ENCODE results near the gene WSB2.

Gene WSB2

DNA sequence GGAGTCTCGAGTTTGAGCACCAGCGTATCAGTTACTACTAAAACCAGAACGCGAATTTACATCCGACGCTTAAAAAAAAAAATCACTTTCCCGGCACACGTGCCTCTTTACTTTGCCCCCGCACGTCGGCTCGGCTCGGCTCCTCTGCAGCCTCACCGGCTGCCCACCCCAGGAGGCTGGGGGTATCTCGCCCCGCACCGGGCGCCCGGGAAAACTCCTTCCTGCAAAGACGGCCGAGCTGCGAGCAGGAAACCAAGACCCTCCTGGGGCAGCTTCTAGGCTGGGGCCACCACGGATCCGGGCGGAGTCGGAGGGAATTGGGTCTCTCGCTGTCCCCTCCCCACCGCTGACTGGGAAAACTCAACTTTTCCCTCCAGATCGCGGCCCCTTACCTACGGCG lies 42.2 kb upstream of the WSB2 start:
- ChIA-PET POLR2A (no interaction called here), CTCF (interaction anchor here (1.5 to 2.0 kb wide), 2 partner anchors 18 to 58 kb away, joined by 5 read pairs; no protein-coding TSS in a partner anchor)
- no peak for DNase-seq (ENCODE audit: low read depth, low spot score)
- no peak for TF ChIP-seq CTCF (IDR thresholded peaks at IDR 0.05; ENCODE audit: insufficient read depth, low read length, missing control alignments)
- H3K4me3 ChIP-seq (ENCODE audit: low read depth, low read length) = peak overlapping the region; percentile 75

- peak overlapping the region; percentile 75 for H3K4me3 ChIP-seq (ENCODE audit: low read depth, low read length)
- POLR2A ChIA-PET = no interaction called here
- no peak for DNase-seq (ENCODE audit: low read depth, low spot score)
- TF ChIP-seq CTCF (IDR thresholded peaks at IDR 0.05; ENCODE audit: insufficient read depth, low read length, missing control alignments) = no peak
- CTCF ChIA-PET = interaction anchor here (1.1 to 2.0 kb wide), 2 partner anchors 18 to 275 kb away, joined by 3 to 5 read pairs; no protein-coding TSS in a partner anchor
These were observed 41.6 kb upstream of the WSB2 start for GRCh38 chr12:118102609-118103008.

- CTCF ChIA-PET = interaction anchor here (1.1 to 2.0 kb wide), 3 partner anchors 18 to 276 kb away, joined by 3 to 5 read pairs (median 4); no protein-coding TSS in a partner anchor
- TF ChIP-seq CTCF (IDR thresholded peaks at IDR 0.05; ENCODE audit: insufficient read depth, low read length, missing control alignments) = no peak
- H3K4me3 ChIP-seq (ENCODE audit: low read depth, low read length) = no peak overlapping the region; the same call in 1 of the 2 replicates
- no peak for DNase-seq (ENCODE audit: low read depth, low spot score)
- POLR2A ChIA-PET = no interaction called here
These were observed 41.1 kb upstream of the WSB2 start for GRCh38 chr12:118102070-118102469.

DNA sequence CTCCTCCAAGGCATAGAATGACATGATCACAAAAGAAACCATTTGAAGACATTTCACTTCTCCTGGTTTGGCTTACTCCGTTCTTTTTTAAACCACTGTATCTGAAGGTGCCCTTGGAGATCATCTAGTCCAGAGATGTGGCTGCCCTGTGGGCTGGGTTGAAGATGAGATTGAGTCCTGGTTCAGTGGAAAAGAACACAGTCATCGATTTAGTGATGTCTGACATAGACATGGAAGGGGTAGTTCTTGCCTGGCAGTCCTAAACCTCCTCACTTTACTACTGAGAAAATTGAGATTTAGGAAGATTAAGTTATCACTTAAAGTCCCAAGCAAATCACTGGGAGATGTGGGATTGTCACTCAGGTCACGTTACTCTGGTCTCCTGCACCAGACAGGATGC lies 40.1 kb upstream of the WSB2 start:
- no peak overlapping the region for H3K4me3 ChIP-seq (ENCODE audit: low read depth, low read length)
- DNase-seq (ENCODE audit: low read depth, low spot score) = no peak
- CTCF ChIA-PET = interaction anchor here (0.6 to 2.0 kb wide), 3 partner anchors 19 to 20 kb away, joined by 3 to 5 read pairs (median 4); no protein-coding TSS in a partner anchor
- POLR2A ChIA-PET = no interaction called here
- TF ChIP-seq CTCF (IDR thresholded peaks at IDR 0.05; ENCODE audit: insufficient read depth, low read length, missing control alignments) = no peak

DNA sequence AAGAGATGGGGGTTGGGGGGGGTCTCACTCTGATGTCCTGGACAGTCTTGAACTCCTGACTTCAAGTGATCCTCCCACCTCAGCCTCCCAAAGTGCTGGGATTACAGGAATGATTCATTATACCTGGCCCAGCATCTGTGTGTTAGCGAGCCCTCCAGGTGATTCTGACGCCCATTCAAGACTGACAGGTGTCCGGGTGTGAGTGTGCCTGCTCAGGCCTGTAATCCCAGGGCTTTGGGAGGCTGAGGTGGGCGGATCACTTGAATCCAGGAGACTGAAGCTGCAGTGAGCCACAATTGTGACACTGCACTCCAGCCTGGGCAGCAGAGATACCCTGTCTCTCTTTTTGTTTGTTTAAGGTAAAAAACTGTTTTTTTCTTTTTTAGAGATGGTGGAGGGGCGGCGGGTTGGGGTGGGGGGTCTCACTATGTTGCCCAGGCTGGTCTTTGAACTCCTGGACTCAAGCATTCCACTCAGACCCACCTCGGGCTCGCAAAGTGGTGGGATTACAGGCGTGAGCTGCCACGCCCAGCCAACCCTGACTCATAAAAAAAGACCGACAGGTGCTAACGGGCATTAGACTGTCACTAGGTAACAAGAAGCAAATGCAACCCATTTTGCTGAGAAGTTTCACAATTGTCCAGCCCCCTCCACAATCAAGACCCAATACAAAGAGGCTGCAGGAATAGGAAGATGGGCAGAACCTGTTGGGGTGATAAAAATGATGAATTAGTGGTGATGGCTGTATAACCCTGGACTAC lies 38.1 kb upstream of the WSB2 start:
- ChIA-PET POLR2A (no interaction called here), CTCF (interaction anchor here (1.1 kb wide), 1 partner anchor 64 kb away, joined by 3 read pairs; no protein-coding TSS in a partner anchor)
- no peak for DNase-seq (ENCODE audit: low read depth, low spot score)
- TF ChIP-seq CTCF (IDR thresholded peaks at IDR 0.05; ENCODE audit: insufficient read depth, low read length, missing control alignments) = no peak
- no peak overlapping the region for H3K4me3 ChIP-seq (ENCODE audit: low read depth, low read length)

DNA sequence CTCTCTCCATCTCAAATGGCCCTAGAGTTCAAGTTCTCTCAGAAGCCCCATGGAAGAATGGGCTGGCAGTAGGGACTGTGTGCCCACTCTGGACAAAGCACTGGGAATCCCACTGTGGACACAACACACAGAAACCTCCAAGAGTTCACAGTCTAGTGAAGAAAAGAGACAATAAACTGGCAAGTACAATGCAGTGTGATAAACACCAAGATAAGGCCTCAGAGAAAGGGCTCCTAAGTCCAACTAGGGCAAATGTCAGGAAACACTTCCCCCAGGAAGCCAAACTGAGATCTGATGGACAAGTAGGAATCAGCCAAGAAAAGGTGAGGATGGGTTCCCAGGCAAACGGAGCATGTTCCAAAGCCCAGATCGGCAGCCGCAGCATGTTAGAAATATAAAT lies 37.4 kb upstream of the WSB2 start:
- TF ChIP-seq CTCF (IDR thresholded peaks at IDR 0.05; ENCODE audit: insufficient read depth, low read length, missing control alignments) = no peak
- ChIA-PET CTCF (no interaction called here), POLR2A (no interaction called here)
- no peak for DNase-seq (ENCODE audit: low read depth, low spot score)
- no peak overlapping the region for H3K4me3 ChIP-seq (ENCODE audit: low read depth, low read length)
